KMS-11 (cell line): ENCODE measurements around the gene PTPN20.

Experiments
- H2AFZ ChIP-seq: fragments of 200-600 bp; sonication (generic); 2 replicates; pipeline ENCODE4 v1.6.1; 2016; ENCODE audit warnings: antibody characterized with exemption, mixed run types, low read depth
- H3K27ac ChIP-seq: fragments of 200-600 bp; sonication (generic); 2 replicates; pipeline ENCODE4 v1.6.1; 2016; ENCODE audit warnings: mild to moderate bottlenecking, mixed run types
- H3K27me3 ChIP-seq: fragments of 200-600 bp; sonication (generic); 2 replicates; pipeline ENCODE4 v1.6.1; 2017; ENCODE audit warnings: mild to moderate bottlenecking, low read depth, mixed run types, moderate library complexity; ENCODE audit not compliant: insufficient read depth
- H3K36me3 ChIP-seq: fragments of 200-600 bp; sonication (generic); 2 replicates; pipeline ENCODE4 v1.6.1; 2017; ENCODE audit warnings: mild to moderate bottlenecking, mixed run types; ENCODE audit not compliant: insufficient read depth
- H3K4me1 ChIP-seq: fragments of 200-600 bp; sonication (generic); 2 replicates; pipeline ENCODE4 v1.6.1; 2016; ENCODE audit warnings: mild to moderate bottlenecking, low read depth, mixed run types; ENCODE audit not compliant: poor library complexity, severe bottlenecking
- H3K4me2 ChIP-seq: fragments of 200-600 bp; sonication (generic); 2 replicates; pipeline ENCODE4 v1.7.0; 2016; ENCODE audit warnings: mild to moderate bottlenecking, mixed run types
- H3K4me3 ChIP-seq: fragments of 200-600 bp; sonication (generic); IDR thresholded peaks from 2 replicates; pipeline ENCODE4 v1.6.1; 2017; ENCODE audit warnings: low read depth, low read length, mixed read lengths; ENCODE audit not compliant: insufficient read depth
- H3K79me2 ChIP-seq: fragments of 200-600 bp; sonication (generic); 2 replicates; pipeline ENCODE4 v1.6.1; 2016; ENCODE audit warnings: low read depth, mixed run types; ENCODE audit not compliant: insufficient read depth
- H3K9ac ChIP-seq: fragments of 200-600 bp; sonication (generic); 2 replicates; pipeline ENCODE4 v1.6.1; 2016; ENCODE audit warnings: mild to moderate bottlenecking, mixed run types
- H4K20me1 ChIP-seq: fragments of 200-600 bp; sonication (generic); 2 replicates; pipeline ENCODE4 v1.6.1; 2016; ENCODE audit warnings: mild to moderate bottlenecking, mixed run types; ENCODE audit not compliant: insufficient read depth
- CTCF ChIP-seq: fragments of 200-600 bp; sonication (generic); conservative IDR thresholded peaks from 2 replicates; pipeline ENCODE4 v1.6.1; 2017; ENCODE audit warnings: low read depth, mild to moderate bottlenecking, antibody characterized with exemption, low read length, moderate library complexity, mixed read lengths

The PTPN20 gene

GRCh38 chr10:47035171-47035818 lies 124.1 kb downstream of the PTPN20 start:
- Histone ChIP-seq H3K4me2 (no peak overlapping the region), H3K27me3 (no peaks in the 10 kb centered on the region), H3K79me2 (no peaks in the 10 kb centered on the region), H2AFZ (no peak overlapping the region), H3K4me1 (no peaks in the 10 kb centered on the region), H3K36me3 (no peaks in the 10 kb centered on the region), H3K27ac (no peak overlapping the region), H4K20me1 (no peaks in the 10 kb centered on the region), H3K4me3 (no peak overlapping the region), H3K9ac (no peak overlapping the region)
- TF ChIP-seq CTCF = no peak

GRCh38 chr10:47035819-47036337 lies 124.7 kb downstream of the PTPN20 start:
- Histone ChIP-seq H3K4me3 (no peak overlapping the region), H3K27me3 (no peaks in the 10 kb centered on the region), H2AFZ (no peak overlapping the region), H3K4me1 (no peaks in the 10 kb centered on the region), H3K79me2 (no peaks in the 10 kb centered on the region), H3K9ac (no peak overlapping the region), H3K36me3 (no peaks in the 10 kb centered on the region), H3K27ac (no peak overlapping the region), H4K20me1 (no peaks in the 10 kb centered on the region), H3K4me2 (no peak overlapping the region)
- TF ChIP-seq CTCF = no peak

DNA sequence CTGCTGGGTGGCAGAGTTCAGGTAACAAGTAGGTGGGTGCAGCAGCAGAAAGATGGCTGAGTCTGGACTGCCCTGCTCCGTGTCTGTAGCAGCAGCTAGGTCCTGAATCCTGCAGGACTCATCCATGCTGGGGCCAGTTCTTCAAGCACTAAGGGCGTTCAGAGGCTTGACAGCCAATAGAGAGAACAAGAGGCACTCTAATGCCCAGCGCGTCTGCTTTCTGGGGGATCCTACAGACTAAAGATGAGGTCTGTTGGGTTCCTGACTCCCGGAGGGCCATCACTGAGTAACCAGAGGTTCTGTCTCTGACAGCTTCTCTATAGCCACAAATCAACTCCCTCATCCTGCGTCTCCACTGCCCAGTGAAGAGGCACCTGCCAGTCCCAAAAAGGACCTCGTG lies 125.5 kb downstream of the PTPN20 start:
- no peaks in the 10 kb centered on the region for H3K36me3 ChIP-seq
- no peak for TF ChIP-seq CTCF
- H3K4me3 ChIP-seq = no peak overlapping the region
- H3K27ac ChIP-seq = no peak overlapping the region
- H2AFZ ChIP-seq = no peak overlapping the region
- H4K20me1 ChIP-seq = no peaks in the 10 kb centered on the region
- no peaks in the 10 kb centered on the region for H3K4me1 ChIP-seq
- no peak overlapping the region for H3K4me2 ChIP-seq
- no peaks in the 10 kb centered on the region for H3K79me2 ChIP-seq
- H3K9ac ChIP-seq = no peak overlapping the region
- no peaks in the 10 kb centered on the region for H3K27me3 ChIP-seq

GRCh38 chr10:47037654-47038425 lies 126.6 kb downstream of the PTPN20 start:
- no peak for TF ChIP-seq CTCF
- Histone ChIP-seq H3K9ac (no peak overlapping the region), H4K20me1 (no peaks in the 10 kb centered on the region), H3K4me1 (no peaks in the 10 kb centered on the region), H3K27me3 (no peaks in the 10 kb centered on the region), H3K27ac (no peak overlapping the region), H3K79me2 (no peaks in the 10 kb centered on the region), H3K4me2 (no peak overlapping the region), H3K4me3 (no peak overlapping the region), H2AFZ (no peak overlapping the region), H3K36me3 (no peaks in the 10 kb centered on the region)
